Stimulated activated CD8-positive, alpha-beta memory T cell treated with anti-CD3 and anti-CD28 coated beads, Interleukin-4, amount 100 ng/mL, for 4 hours (primary cell): ENCODE results near the gene GLYATL1.
"Not testable (repeated sequence)": the region's sequence is repeated elsewhere in the genome, so short reads cannot be mapped to it uniquely, and the experiment has no call there.

Experiments
- DNase-seq, 2 donors: peaks; one replicate each; pipeline ENCODE4 v3.0.0-alpha.2; 2020; ENCODE audit warnings: low read depth in 2 of 2, low spot score in 1 of 2

Gene GLYATL1

GRCh38 chr11:58994171-58994570, 54.9 kb downstream of the GLYATL1 start:
- no peak for DNase-seq

GRCh38 chr11:58998480-58999290, 59.4 kb downstream of the GLYATL1 start:
- no peak for DNase-seq

GRCh38 chr11:58999291-58999680, 60.0 kb downstream of the GLYATL1 start:
- DNase-seq = no peak

GRCh38 chr11:59000003-59000402, 60.7 kb downstream of the GLYATL1 start:
- no peak for DNase-seq

- not testable (repeated sequence) for DNase-seq
Measured at GRCh38 chr11:59002006-59002405, 62.7 kb downstream of the GLYATL1 start.
